D721Med (cell line): ENCODE data around the gene MANSC4.

Experiments
- DNase-seq: peaks from one replicate; pipeline ENCODE4 v3.0.0; 2011; ENCODE audit warnings: low spot score; ENCODE audit not compliant: insufficient read length
- FAIRE-seq: peaks from 2 replicates; lab custom pipeline; 2011; peaks lifted over from hg19 to GRCh38; lab: Jason Lieb, UNC
- TF ChIP-seq, protein P1 (sequence below): IDR thresholded peaks from 2 replicates; pipeline ENCODE4 v1.5.1; 2012; ENCODE audit warnings: mild to moderate bottlenecking, control low read depth; ENCODE audit not compliant: insufficient read depth; ENCODE audit errors: missing control alignments

The MANSC4 gene

DNA sequence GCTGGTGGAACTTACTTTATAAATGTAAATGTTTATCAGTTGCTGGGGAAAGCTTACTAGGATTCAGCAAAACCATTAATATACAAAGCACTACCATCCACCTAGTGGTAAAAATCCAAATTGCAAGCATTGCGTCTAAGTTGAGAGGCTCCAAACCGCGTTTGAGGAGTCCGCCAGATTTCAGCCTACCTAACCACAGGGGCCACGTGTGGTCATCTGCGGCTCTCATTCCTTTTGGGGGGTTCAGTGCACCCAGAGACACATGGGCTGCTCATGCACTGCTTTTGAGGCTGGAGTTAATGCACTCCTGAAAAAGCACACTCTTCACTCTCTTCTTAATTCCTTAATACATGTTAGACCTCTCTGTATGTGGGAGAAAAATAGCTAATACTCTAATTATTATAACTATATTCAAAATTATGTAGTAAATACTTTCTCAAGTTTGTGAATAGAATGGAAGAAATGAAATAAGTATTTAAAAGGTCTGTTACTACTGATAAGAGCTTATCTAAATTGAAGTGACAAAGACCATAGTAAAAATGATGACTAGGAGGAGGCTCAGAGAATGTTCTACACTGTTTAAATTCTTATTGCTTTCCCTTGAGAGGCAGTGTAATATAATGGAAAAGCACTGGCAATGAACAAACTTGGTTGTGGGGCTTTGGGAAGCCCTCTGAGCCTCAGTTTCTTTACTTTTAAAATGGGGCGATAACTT, 41.4 kb upstream of the MANSC4 start:
- peak; percentile 44 for FAIRE-seq
- TF ChIP-seq, protein P1, sequence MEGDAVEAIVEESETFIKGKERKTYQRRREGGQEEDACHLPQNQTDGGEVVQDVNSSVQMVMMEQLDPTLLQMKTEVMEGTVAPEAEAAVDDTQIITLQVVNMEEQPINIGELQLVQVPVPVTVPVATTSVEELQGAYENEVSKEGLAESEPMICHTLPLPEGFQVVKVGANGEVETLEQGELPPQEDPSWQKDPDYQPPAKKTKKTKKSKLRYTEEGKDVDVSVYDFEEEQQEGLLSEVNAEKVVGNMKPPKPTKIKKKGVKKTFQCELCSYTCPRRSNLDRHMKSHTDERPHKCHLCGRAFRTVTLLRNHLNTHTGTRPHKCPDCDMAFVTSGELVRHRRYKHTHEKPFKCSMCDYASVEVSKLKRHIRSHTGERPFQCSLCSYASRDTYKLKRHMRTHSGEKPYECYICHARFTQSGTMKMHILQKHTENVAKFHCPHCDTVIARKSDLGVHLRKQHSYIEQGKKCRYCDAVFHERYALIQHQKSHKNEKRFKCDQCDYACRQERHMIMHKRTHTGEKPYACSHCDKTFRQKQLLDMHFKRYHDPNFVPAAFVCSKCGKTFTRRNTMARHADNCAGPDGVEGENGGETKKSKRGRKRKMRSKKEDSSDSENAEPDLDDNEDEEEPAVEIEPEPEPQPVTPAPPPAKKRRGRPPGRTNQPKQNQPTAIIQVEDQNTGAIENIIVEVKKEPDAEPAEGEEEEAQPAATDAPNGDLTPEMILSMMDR = peak; percentile 69
- DNase-seq = peak; percentile 22

DNA sequence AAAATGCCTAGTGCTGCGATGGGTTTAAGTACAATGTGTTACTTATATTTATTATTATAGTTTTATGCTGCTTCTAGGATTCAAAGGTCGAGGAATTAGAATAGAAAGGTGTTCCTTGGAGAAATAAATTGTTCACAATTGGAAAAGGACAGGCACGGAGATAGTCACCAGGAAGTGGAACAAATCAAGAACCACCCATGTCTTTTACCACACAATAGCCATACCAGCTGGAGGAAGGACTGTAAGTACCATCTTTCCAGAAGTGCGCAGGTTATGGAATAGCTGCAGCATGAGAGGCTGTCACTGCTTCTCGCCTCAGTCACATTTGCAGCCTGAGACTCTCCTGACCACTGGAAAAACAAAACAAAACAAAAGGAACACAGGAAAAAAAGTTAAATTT, 40.5 kb upstream of the MANSC4 start:
- TF ChIP-seq, protein P1 = no peak
- FAIRE-seq = no peak

DNA sequence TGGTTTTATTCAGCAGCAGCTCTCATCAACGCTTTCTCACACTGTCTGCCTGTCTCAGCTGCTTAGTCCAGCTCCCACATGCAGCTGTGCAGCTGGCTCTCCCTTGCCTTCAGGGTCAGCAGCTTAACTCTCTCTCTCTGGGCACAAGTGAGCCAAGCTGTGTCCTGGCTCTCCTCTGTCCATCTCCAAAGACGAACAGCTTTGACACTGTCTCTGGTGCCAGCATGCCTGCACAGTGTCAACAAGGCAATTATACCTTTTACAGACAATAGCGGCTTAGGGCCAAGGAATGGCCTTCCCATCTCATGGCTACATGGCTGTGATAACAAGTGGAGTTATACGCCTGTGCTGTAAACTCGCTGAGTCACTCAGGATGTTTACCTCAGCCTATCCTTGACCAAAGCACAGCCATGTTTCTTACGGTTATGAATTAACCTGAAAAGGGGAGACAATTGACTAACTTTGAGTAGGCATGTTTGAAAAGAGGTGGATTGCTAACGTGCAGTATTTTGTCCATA, 38.4 kb upstream of the MANSC4 start:
- no peak for FAIRE-seq
- TF ChIP-seq, protein P1 = no peak
- DNase-seq = no peak

More for the DNA sequence above, 40.5 kb upstream of the MANSC4 start:
- no peak for DNase-seq

- TF ChIP-seq, protein P1 = no peak
- DNase-seq = no peak
Observed at GRCh38 chr12:27817766-27818165, 37.7 kb upstream of the MANSC4 start.

GRCh38 chr12:27814851-27815591, 35.0 kb upstream of the MANSC4 start:
- TF ChIP-seq, protein P1 = no peak
- FAIRE-seq (no peak), DNase-seq (no peak)

More at GRCh38 chr12:27817766-27818165, 37.7 kb upstream of the MANSC4 start:
- FAIRE-seq = no peak

DNA sequence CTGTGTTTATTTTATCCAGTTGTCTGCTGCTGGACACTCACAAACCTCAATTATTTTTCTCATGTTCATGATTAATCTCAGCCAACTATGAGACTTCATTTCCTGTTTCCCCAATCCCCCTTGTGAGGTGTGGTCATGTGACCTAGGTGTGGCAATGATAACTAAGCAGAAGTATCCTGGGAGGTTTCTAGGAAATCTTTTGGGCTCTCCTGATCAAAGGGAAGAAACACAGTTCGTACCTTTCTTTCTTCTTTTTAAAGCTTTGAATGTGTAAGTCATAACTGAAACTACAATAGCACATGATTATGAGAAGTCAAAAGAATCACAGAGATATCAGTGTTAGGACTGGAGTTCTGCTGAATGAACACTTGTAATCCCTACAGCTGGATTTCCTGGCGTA, 34.4 kb upstream of the MANSC4 start:
- no peak for FAIRE-seq
- TF ChIP-seq, protein P1 = no peak
- no peak for DNase-seq
